Stimulated activated CD8-positive, alpha-beta memory T cell treated with anti-CD3 and anti-CD28 coated beads, Interleukin-7, amount 100 ng/mL, for 48 hours (primary cell): ENCODE data around the gene SLC3A2.
"Not testable (repeated sequence)": the region's sequence is repeated elsewhere in the genome, so short reads cannot be mapped to it uniquely, and the experiment has no call there.

Experiments used
- DNase-seq, 2 donors: peaks; one replicate each; pipeline ENCODE4 v3.0.0-alpha.2; 2020; ENCODE audit warnings: low read depth in 1 of 2; ENCODE audit errors: extremely low read depth in 1 of 2

The SLC3A2 gene

DNA sequence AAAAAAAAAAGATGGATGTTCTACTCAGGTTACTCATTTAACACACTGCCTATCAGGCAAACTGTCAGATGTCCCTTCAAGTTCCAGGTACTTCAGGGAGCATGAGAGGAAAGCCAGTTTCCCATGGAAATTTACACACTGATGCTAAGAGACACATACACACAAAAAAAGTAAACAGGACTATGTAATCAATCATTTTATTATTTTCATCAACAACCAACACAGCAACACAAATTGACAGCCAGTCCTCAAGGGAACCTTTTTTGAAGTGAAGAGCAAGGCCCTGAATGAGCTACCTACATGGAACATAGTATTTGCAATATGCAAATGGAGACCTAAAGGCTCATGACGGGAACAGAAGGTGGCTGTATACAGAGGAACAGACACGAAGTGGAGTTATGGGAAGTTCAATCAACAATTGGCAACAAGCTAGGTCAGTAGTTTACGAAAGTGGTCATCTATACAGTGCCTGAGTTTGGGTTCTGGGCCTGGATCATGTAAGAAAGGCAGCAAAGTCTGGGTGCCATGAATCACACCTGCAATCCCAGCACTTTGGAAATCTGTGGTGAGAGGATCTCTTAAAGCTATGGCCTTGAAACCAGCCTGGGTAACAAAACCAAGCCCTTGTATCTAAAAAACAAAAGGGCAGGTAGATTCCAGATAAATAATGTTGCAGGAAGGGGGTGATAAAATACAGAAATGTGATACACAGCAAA is 28.7 kb upstream of the SLC3A2 start:
- DNase-seq, result no peak

DNA sequence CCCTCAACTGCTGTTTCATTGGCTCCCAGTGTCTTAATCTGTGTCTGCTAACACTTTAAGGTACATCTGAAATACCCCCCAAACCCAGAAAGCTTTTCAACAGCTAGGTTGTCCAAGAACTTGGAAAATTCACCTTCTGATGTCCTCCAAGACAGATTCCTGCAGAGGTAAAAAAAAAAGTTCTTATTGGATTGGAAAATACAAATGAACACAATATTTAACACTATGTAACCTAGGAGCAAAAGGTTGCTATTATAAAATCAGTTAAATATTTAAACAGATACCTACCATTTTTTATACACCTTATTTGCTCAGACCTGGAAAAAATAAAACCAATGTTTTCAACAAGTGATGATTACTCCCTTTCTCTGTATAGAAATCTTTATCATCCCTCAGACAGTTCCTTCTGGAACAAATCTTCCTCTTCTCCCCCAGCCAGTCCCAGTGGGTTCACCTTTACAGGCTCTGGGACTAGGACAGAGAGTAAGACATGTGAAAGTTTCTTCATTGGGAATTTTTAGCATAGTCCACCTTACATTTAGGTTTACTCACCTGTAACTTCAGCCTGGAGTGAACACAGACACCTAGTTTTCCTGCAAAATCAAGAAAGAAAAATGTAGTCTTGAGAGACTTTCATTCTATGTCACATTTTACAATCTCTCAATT is 28.0 kb upstream of the SLC3A2 start:
- DNase-seq, result no peak

DNA sequence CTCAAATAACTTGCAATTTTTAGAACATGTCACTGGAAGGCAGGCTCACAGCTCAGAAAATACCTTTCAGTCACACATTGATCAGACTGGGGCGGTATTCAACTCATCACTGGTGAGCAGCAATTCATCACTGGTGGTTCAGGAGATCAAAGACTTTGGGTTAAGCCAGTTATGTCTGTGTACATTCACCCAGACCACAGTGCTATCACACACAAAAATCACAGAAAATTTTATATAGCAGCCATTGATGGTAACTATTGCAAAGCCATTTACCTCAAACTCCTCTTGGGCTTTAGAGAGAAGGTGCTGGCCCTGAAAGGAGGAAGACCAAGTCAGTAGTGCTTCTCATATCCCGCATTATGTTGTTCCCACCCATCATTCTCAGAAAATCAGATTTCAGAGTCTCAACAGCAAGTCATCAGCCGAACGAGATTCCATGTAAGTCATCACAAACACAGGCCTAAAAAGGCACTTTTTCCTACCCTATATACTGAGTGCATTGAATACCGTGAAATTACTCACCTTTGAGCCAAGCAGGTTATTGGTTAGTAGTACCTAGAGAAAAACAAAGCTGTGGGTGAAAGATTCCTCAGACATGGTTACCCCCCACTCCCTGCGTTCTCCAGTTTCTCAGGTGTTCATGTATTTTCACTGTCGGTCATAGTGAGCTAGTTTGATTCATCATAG is 27.3 kb upstream of the SLC3A2 start:
- DNase-seq, result no peak

DNA sequence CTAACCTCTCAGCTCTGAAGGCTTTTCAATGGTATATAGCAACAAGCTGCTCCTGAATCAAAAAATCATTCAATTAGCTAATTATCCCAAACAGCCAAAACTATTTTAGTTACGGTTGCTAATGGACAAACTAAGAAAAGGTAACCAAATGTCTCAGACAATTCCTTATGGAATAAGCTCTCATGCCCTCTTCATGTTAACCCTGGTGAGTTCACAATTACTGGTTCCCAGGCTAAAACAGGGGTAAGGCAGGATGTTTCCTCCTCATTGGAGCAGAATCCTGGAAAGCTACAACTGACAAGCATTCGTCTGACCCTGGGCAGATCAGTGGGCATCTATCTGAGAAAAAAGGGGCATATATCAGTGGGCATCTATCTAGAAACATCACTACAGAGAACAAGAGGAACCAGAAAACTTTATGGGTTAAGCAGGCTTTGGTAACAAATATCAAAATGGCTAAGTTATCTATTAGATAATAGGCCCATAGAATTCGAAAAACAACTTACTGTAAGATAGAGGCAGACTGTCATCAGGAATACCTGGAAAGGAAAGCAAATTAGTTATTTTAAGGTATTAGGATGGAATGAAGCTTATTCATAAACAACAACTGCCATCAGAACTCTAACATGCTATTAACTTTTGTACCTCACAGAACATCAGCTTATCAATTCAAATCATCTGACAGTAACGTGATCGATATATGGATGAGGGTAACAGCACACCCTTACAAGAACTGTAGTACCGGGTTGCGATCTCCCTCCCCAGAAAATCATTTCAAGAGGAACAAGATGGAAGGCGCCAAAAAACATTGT is 26.5 kb upstream of the SLC3A2 start:
- DNase-seq, result no peak

DNA sequence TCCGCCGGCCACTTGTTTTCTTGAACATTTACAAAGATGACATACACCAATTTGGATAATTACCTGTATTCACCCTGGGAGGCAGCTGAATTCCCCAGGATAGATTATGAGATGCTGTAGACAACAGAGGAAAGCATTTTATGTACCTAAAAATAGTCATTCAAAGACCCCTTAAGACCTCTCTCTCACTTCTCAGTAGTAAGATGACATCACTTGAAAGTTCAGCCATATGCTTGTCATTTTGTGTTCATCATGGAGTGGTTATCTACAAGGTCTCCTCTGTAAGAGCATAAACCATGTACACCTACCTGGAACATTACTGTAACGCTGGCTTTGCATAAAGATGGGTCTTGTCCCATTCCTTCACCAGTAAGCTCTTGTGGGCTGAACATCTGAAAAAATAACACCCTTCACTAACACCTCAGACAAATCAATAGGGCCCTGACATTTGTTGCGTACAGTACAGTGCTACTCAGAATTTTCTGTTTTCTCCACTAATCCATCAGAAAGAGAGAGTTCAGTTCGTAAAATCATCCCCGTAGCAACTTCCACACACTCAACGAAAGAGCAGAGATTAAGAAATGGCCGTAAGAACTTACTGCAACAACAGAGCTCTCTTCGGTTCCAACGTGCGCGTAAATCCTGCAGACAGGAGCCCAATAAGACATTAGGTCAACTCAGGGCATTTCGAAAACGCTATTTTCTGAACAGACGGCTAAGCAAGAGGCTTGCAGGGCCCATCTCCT is 25.7 kb upstream of the SLC3A2 start:
- no peak for DNase-seq

DNA sequence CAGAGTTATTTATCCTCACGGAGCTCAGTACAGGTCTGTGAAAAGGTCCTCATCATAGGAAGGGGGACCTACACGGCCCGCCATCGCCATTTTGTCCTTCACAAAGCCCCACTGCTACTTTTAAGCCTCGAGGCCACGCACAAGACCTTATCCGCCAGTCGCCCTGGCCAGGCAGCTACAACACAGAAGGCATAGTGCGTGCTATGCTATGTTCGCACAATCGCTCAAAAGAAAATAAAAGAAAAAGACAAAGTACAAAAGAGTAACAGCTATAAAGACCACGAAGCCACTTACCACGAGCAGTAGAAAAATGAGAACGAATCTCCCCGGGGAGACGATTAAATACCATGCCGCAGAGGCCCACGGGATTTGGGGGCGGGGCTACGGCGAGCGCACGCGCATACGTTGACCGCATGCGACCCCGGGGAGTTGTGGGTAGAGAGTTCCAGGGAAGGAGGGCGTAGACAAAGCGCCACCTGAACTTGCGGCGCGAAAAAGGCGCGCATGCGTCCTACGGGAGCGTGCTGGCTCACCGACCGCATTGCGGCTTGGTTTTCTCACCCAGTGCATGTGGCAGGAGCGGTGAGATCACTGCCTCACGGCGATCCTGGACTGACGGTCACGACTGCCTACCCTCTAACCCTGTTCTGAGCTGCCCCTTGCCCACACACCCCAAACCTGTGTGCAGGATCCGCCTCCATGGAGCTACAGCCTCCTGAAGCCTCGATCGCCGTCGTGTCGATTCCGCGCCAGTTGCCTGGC is 24.9 kb upstream of the SLC3A2 start:
- peak; percentile 98 for DNase-seq

DNA sequence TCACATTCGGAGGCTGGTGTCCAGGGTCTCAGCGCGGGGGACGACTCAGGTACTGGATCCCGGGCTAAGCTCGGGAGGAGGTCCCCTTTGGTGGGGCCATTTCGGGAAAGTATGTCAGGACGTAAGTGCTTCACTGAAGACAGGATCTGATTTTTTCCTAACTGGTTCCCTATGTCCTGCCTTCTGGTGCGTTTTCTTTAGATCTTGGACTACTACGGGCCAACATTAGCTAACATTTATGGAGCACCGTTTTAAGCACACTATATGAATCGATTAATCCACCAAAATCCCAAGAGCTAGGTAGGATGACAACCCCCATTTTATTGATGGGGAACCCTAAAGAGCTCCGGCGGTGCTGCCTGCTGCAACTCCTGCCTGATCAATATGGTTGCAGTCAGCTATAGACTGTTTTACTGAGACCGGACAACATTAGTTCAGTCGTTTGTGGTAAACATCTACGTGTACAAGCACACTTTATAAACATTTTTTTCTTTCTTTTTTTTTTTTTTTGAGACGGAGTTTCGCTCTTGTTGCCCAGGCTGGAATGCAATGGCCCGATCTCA is 24.3 kb upstream of the SLC3A2 start:
- DNase-seq, result no peak

DNA sequence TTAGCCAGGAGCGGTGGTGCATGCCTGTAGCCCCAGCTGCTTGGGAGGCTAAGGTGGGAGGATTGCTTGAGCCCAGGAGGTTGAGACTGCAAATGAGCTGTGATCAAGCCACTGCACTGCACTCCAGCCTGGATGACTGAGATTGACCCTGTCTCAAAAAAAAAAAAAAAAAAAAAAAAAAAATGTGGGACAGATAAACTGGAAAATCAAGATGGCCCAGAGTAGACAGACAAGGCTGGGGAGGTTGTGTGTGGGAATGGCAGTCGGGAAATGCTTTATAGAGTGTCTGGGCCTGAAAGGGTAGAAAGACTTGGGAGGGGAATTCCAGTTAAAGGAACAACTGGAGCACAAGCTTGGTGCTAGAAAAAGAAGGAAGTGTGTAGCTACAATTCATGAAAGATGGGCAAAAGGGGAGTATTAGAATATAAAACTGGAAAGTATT is 23.1 kb upstream of the SLC3A2 start:
- DNase-seq, result no peak

DNA sequence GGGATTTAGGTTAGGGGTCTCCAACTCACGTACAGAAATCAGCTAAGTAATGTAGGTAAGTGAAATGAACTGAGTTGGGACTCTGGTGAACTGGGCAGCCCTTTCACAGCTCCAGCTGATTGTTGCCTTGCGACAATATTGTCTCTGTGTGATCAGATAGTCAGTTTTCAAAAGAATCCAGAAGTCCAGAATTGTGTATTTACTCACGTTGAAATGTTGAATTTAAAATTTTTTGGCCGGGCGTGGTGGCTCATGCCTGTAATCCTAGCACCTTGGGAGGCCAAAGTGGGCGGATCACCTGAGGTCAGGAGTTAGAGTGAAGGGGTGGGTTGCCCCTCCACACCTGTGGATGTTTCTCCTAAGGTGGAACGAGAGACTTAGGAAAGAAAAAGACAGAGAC is 22.5 kb upstream of the SLC3A2 start:
- DNase-seq, result no peak

DNA sequence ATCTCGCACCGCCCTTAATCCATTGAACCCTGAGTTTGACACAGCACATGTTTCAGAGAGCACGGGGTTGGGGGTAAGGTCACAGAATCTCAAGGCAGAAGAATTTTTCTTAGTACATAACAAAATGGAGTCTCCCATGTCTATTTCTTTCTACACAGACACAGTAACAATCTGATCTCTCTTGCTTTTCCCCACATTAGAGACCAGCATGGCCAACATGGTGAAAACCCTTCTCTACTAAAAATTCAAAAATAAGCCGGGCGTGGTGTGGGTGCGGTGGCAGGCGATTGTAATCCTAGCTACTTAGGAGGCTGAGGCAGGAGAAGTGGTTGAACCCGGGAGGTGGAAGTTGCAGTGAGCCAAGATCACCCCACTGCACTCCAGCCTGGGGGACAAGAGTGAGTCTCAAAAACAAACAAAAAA is 21.4 kb upstream of the SLC3A2 start:
- not testable (repeated sequence) for DNase-seq

DNA sequence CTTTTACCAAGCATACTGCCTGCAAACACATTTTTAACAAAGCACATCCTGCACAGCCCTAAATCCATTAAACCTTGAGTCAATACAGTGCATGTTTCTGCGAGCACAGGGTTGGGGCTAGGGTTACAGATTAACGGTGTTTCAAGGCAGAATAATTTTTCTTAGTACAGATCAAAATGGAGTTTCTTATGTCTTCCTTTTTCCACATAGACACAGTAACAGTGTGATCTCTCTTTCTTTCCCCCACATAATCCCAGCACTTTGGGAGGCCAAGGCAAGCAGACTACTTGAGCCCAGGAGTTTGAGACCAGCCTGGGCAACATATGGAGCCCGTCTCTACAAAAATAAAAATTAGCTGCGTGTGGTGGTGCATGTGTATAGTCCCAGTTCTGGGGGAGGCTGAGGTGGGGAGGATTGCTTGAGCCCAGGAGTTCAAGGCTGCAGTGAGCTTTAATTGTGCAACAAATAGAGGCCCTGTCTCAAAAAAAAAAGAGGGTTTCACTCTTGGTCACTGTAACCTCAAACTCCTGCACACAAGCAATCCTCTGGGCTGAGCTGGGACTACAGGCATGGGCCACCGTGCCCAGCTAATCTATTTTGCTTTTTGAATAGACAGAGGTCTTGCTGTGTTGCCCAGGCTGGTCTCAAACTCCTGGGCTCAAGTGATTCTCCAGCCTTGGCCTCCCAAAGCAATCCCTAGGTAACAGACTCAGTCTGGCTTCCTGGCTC is 19.7 kb upstream of the SLC3A2 start:
- DNase-seq, result no peak

DNA sequence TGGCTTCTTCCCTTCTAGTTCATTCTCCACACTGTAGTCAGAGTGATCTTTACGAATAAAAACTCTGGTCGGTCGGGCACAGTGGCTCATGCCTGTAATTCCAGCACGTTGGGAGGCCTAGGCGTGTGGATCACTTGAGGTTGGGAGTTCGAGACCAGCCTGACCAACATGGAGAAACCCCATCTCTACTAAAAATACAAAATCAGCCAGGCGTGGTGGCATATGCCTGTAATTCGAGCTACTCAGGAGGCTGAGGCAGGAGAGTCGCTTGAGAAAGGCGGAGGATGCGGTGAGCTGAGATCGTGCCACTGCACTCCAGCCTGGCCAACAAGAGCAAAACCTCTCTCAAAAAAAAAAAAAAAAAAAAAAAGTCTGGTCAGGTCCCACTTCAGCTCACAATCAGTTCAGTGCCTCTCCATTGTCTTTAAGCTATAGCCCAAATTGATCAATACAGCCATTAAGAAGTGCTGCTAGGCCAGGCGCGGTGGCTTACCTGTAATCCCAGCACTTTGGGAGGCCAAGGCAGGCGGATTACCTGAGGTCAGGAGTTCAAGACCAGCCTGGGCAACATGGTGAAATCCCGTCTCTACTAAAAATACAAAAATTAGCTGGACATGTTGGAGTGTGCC is 19.0 kb upstream of the SLC3A2 start:
- not testable (repeated sequence) for DNase-seq

DNA sequence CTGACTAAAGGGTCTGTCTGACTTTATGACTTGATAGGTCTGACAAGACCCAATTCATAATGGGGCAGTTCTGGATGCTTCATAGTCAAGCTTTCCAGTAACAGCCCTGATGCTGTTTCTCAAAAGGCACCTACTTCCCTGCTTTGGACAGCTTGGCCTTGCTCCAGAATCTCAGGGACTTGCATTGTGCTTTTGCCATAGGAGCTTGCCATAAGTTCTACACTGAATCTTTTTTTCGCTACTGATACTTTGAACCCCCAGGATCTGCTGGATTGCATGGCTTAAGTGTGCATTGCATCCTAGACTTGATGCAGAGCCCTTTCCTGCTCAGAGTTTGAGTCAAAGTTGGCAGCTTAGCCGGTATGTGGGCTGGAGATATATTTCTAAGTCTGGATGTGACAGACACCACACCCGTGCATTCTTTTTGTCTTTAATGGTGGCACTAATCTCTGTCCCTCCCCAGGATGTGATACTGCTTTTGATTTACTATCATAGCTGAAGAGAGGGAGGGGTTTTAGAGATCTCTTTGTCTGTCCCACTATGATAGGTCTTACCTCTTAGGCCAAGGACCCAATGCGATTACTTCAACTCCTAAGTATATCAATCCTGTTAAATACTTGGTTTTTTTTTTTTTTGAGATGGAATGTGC is 16.9 kb upstream of the SLC3A2 start:
- DNase-seq, result no peak

DNA sequence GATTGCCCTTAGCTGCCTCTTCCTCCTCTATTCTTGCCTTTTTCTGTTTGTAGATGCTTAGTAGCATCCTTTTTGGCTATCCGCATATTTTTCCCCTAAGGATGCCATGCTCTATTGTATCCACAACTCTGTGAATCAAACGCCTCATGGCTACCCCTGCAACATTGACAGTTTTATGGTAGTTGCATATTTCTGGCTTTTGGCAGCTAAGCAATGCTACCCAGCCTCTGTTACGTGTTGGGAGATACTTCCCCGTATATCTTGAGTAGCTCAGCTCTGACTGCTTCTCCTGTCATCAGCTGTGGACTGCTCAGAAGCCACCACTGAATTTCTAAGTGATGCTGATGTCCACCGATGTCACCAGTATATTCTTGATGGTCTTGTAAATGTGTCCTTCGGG is 15.1 kb upstream of the SLC3A2 start:
- DNase-seq, result no peak

DNA sequence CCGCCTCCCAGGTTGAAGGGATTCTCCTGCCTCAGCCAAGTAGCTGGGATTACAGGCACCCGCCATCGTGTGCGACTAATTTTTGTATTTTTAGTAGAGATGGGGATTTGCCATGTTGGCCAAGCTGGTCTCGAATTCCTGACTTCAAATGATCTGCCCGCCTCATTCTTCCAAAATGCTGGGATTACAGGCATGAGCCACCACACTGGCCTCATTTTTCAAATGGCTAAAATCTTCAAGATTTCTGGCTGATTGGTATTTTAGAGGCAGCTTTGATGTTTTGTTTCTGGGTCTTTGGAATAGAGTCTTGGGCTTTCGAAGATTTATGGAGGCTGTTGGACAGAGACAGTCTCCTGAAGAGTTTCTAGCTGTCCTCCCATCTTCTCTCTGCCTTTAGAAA is 5.8 kb upstream of the SLC3A2 start:
- DNase-seq, result no peak

DNA sequence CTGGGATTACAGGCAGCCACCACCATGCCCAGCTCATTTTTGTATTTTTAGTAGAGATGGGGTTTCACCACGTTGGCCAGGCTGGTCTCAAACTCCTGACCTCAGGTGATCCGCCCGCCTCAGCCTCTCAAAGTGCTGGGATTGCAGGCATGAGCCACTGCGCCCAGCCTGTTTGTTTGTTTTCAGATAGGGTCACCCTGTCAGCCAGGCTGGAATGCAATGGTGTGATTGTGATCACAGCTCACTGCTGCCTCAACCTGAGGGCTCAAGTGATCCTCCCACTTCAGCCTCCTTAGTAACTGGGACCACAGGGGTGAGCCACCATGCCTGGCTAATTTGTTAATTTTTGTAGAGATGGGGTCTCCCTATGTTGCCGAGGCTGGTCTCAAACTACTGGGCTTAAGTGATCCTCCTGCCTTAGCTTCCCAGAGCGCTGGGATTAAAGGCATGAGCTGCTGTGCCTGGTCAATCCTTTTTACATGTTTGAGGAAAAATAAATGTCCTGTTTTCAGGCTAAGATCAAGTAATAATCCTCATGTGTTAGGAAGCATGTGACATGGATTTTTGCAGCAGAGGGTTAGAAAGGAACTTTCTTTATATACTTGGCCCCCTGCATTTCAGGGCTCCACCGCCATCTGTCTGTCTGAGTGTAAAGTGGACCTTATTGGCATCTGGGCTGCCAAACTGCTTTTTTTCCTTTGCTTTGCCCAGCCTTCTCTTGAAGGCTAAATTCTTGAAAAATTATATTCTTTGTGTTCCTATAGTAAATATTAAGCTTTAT is 4.8 kb upstream of the SLC3A2 start:
- no peak for DNase-seq

DNA sequence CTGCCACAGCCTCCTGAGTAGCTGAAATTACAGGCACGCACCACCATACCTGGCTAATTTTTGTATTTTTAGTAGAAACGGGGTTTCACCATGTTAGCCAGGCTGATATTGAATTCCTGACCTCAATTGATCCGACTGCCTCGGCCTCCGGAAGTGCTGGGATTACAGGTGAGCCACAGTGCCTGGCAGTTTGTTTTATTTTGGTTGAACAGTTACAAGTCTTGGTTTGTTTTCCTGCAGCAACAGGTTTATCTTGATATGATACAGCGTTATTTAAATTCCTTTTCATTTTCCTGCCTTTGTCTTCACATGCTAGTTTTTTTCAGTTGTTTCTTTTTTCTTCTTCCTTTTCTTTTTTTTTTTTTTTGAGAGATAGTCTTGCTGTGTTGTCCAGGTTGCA is 4.0 kb upstream of the SLC3A2 start:
- DNase-seq, result no peak
